ENCODE measurements around the gene FCRL6.

GRCh38 chr1:159804924-159805323, 2.8 kb downstream of the FCRL6 start:
- TF ChIP-seq CTCF (IDR thresholded peaks at IDR 0.05) = no peak
- no peak for TF ChIP-seq EP300 (IDR thresholded peaks at IDR 0.05)

Data from tibial nerve (tissue), 4 donors.